Heart left ventricle (tissue), 16 donors: ENCODE data around the gene MEGF9. TPM values are rescaled to one million over a fixed set of nuclear protein-coding genes. Genes with fewer than 3 reads are reported as not detected.
A peak's percentile ranks its signal among the peaks of the same experiment; 100 is the strongest.

Source experiments
- ATAC-seq, 4 donors: fragments of 200-7000 bp; cut with Tn5 transposase; one replicate each; pipeline ENCODE4 v1.9.1; 2020 to 2022; ENCODE audit warnings: moderate library complexity in 4 of 4, mild to moderate bottlenecking in 3 of 4, moderate number of reproducible peaks in 1 of 4
- DNase-seq, 5 donors: peaks; one replicate each; pipeline ENCODE4 v3.0.0-alpha.2; 2020
- H3K27ac ChIP-seq, 12 donors: fragments of 200-600 bp; sonication (generic) in 4 of 12; one replicate each; pipeline versions ENCODE4 v1.5.0 to v1.8.0; 2016 to 2022; ENCODE audit warnings: mild to moderate bottlenecking in 2 of 12
- H3K27me3 ChIP-seq, 9 donors: fragments of 200-600 bp; sonication (generic) in 2 of 9; one replicate each; pipeline versions ENCODE4 v1.5.1 to v1.8.0; 2016 to 2022; ENCODE audit warnings: mild to moderate bottlenecking in 3 of 9
- H3K36me3 ChIP-seq, 9 donors: fragments of 200-600 bp; sonication (generic) in 2 of 9; one replicate each; pipeline versions ENCODE4 v1.5.0 to v1.8.0; 2018 to 2022; ENCODE audit warnings: mild to moderate bottlenecking in 2 of 9
- H3K4me1 ChIP-seq, 12 donors: fragments of 200-600 bp; sonication (generic) in 4 of 12; one replicate each; pipeline versions ENCODE4 v1.5.0 to v1.8.0; 2016 to 2022; ENCODE audit warnings: mild to moderate bottlenecking in 3 of 12
- H3K4me3 ChIP-seq, 12 donors: fragments of 200-600 bp; sonication (generic) in 4 of 12; one replicate each; pipeline versions ENCODE4 v1.5.0 to v1.8.0; 2017 to 2022; ENCODE audit warnings: mild to moderate bottlenecking in 9 of 12, moderate library complexity in 4 of 12
- H3K9me3 ChIP-seq, 12 donors: fragments of 200-600 bp; sonication (generic) in 4 of 12; one replicate each; pipeline versions ENCODE4 v1.5.0 to v1.8.0; 2016 to 2022; ENCODE audit warnings: mild to moderate bottlenecking in 1 of 12
- POLR2A ChIP-seq, 2 donors: fragments of 450-650 bp; IDR thresholded peaks; one replicate each; pipeline ENCODE4 v1.6.1; 2017; ENCODE audit warnings: antibody characterized with exemption in 2 of 2, mild to moderate bottlenecking in 2 of 2, moderate library complexity in 2 of 2
- WGBS, 4 donors: extraction: QIAGEN DNeasy Blood & Tissue Kit in 2 of 4; methylation state at CpG; one replicate each; pipeline versions ENCODE4 v1.1.5 to v1.1.7; 2013 to 2018; 5-methylcytosine and 5-hydroxymethylcytosine counted together
- intact Hi-C, 10 donors: fragments of 100-400 bp; cut with DNase I; formaldehyde crosslinking; loops; one replicate each; pipeline versions ENCODE4 v1.11.1 to v1.14.2; 2022
- polyA plus RNA-seq, 2 donors: library from polyadenylated mRNA; stranded (reverse); fragments of 200-250 nt; gene quantifications; one replicate each; pipeline ENCODE4 v1.2.3, GENCODE V29; 2013
- total RNA-seq, 9 donors: library from RNA; depleted of rRNA in 2 of 9; stranded (reverse); fragments of >200 nt in 2 of 9; fragmentation: NEBNext Ultra II Directional in 3 of 9; extraction: Animal tissue kit (Norgen Biotek cat#: 25700) in 3 of 9; gene quantifications; one replicate each; pipeline versions ENCODE4 v1.1.0 to v1.2.4, GENCODE V29; 2016 to 2023
- TF ChIP-seq, protein P1 (sequence below), 12 donors: fragments of 200-600 bp; sonication (generic) in 4 of 12; IDR thresholded peaks; one replicate each; pipeline versions ENCODE4 v1.5.0 to v1.8.0; 2018 to 2022; ENCODE audit warnings: antibody characterized with exemption in 12 of 12, mild to moderate bottlenecking in 5 of 12
- donor health status: ischemic (EF 13 %, LVEDD 7.1; RV severe dilation, severe dysfunction).
- donor health status: healthy with polysubstance abuse.
- donor health status: DM: no; HTN: yes; CAD: no.
- donor health status: DM: no; HTN: no; CAD: no.
- donor health status: ischemic (EF 25% LVEDD 6.9; RV normal size, moderate dysfunction).
- donor health status: ischemic (EF 25% LVEDD 5.7; RV mildly dilated, moderate dysfunction).
- donor health status: healthy.
- donor health status: DM: yes; HTN: yes; CAD: no.
- donor health status: ischemic (EF 35%, LVEDD 5.7; RV mildly dilated, moderate dysfunction).
- donor health status: nonischemic (EF 11% LVEDD 7.7; RV severe dilation, severe dysfunction).
- donor health status: DM: yes; HTN: yes; CAD: no.
- donor health status: PGD.
- donor health status: ischemic (EF 29% LVEDD 5.4; RV normal size, mild dysfunction).
- donor health status: nonischemic (EF 23%, LVEDD 6.1; RV moderate dilation, normal function).

The MEGF9 gene
- total and polyA plus RNA-seq, 11 donors: 2.2 to 46.0 (median 12.8) TPM

DNA sequence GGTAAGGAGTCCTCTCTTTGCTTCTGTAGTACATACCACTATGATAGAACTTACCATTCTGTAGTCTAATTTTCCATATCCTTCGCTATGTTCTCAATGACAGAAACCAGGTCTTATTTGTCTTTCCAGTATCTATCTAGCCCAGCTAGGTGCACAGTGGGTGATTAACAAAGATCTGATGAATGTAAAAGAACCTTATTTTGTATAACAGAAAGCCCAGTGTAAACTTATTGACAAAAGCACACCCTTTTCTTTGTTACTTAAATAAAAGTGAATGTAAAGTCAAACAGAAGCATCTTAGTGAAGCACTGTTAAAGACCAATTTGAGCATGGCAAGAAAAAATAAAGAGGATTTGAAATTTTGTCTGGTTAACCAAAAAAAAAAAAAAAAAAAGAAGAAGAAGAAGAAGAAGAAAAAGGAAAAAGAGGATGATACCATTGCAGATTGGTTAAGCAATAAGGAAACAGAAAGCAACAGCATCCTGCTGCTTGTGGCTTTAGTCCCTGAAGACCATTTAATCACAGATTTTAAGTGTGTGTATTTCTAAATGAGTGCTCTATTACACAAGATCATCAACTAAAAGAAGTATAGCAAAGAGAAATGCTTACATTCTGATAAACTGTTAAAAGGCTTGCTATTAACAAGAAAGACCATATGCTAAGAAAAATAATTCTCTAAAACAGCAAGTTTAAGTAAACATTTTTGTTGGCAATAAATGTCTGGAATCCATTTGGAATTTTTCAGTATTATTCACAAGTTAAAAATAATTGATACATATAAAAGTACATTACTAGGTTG lies 21.2 kb downstream of the MEGF9 start:
- no peak for DNase-seq
- H3K9me3 ChIP-seq: no peaks in the 10 kb centered on the region
- ATAC-seq: peak in 2 of 4 donors; percentile 44 to 57
- H3K4me1 ChIP-seq: peaks cover 0 to 69% (median 0%) of the 10 kb centered on the region in 12 donors
- intact Hi-C loops: no loop called here
- H3K27me3 ChIP-seq: no peaks in the 10 kb centered on the region
- H3K4me3 ChIP-seq: no peak overlapping the region
- H3K27ac ChIP-seq: peak overlapping the region in 1 of 12 donors; percentile 81
- 93 to 98% (median 95%) methylated on average over 1 of the region's 1 CpG for WGBS, 4 donors
- no peaks in the 10 kb centered on the region for H3K36me3 ChIP-seq
- TF ChIP-seq, protein P1, sequence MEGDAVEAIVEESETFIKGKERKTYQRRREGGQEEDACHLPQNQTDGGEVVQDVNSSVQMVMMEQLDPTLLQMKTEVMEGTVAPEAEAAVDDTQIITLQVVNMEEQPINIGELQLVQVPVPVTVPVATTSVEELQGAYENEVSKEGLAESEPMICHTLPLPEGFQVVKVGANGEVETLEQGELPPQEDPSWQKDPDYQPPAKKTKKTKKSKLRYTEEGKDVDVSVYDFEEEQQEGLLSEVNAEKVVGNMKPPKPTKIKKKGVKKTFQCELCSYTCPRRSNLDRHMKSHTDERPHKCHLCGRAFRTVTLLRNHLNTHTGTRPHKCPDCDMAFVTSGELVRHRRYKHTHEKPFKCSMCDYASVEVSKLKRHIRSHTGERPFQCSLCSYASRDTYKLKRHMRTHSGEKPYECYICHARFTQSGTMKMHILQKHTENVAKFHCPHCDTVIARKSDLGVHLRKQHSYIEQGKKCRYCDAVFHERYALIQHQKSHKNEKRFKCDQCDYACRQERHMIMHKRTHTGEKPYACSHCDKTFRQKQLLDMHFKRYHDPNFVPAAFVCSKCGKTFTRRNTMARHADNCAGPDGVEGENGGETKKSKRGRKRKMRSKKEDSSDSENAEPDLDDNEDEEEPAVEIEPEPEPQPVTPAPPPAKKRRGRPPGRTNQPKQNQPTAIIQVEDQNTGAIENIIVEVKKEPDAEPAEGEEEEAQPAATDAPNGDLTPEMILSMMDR (IDR thresholded peaks at IDR 0.05): no peak
- TF ChIP-seq POLR2A (IDR thresholded peaks at IDR 0.05): no peak

DNA sequence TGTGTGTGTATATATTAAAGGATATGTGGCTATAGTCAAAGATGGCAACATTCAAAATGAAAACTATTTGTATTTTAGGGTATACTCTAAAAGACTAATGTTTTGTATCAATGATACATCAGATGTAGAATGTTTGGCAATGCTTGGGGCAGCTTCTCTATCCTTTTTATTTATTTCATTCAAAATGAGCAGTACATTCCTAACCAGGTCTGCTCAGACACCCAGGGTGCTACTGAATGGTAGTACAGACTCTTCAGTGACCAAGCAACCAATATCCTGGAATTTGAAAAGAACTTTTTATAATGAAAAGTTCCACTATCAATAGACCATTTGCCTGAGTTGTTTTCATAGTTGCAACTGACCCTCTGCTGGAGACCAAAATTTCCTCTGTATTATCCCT lies 23.9 kb downstream of the MEGF9 start:
- H3K36me3 ChIP-seq: no peaks in the 10 kb centered on the region
- DNase-seq (no peak), ATAC-seq (no peak)
- no peak overlapping the region for H3K4me3 ChIP-seq
- TF ChIP-seq, protein P1 (IDR thresholded peaks at IDR 0.05): no peak
- TF ChIP-seq POLR2A (IDR thresholded peaks at IDR 0.05): no peak
- H3K9me3 ChIP-seq: no peaks in the 10 kb centered on the region
- intact Hi-C loops: no loop called here
- H3K27me3 ChIP-seq: no peaks in the 10 kb centered on the region
- no peak overlapping the region for H3K27ac ChIP-seq
- H3K4me1 ChIP-seq: peaks cover 0 to 55% (median 0%) of the 10 kb centered on the region in 12 donors

DNA sequence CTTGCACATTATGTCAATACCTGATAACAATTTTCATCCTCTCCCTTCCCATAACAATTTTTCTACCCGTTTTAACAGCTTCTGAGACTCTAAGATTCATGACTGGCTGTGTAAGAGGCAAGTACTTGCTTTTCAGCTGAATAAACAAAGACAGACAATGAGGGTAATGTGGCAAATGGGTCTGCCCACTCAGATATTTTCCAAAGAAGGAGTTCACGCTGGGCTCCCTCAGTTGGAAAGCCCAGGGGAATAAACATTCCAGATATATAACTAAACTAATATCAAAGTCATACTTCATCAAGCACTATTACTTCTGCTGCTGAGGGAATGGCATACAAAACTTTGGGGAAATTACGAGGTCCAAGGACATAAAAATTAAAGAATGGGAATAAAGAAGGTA lies 24.4 kb downstream of the MEGF9 start:
- TF ChIP-seq, protein P1 (IDR thresholded peaks at IDR 0.05): no peak
- no peak for TF ChIP-seq POLR2A (IDR thresholded peaks at IDR 0.05)
- no peaks in the 10 kb centered on the region for H3K9me3 ChIP-seq
- ATAC-seq: no peak
- H3K4me3 ChIP-seq: no peak overlapping the region
- no peaks in the 10 kb centered on the region for H3K36me3 ChIP-seq
- WGBS, 4 donors: 66 to 82% (median 72%) methylated on average over 3 of the region's 3 CpGs
- intact Hi-C loops: no loop called here
- H3K4me1 ChIP-seq: peaks cover 0 to 55% (median 0%) of the 10 kb centered on the region in 12 donors
- DNase-seq: no peak
- no peak overlapping the region for H3K27ac ChIP-seq
- H3K27me3 ChIP-seq: no peaks in the 10 kb centered on the region

DNA sequence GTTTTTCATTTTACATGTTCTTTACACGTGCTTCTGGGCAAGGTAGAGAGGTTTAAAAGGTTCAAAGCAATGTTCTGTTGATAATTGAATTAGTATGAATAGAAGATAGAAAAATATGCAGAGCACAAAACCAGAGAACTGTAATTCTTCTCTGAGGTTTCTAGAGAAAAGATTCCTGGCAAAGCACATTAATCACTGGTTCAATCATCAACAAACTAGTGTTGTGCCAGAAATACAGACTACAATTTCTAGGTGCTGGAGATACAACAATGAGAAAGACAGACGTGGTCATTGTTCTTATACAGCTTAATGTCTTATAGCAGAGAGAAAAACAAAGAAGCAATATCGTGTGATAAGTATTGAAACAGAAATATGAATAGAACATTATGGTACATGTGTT lies 25.5 kb downstream of the MEGF9 start:
- H3K4me1 ChIP-seq: peaks cover 0 to 53% (median 7%) of the 10 kb centered on the region in 12 donors
- DNase-seq (no peak), ATAC-seq (no peak)
- no peak overlapping the region for H3K27ac ChIP-seq
- no peaks in the 10 kb centered on the region for H3K36me3 ChIP-seq
- intact Hi-C loops: no loop called here
- 65 to 70% (median 68%) methylated on average over 3 of the region's 3 CpGs for WGBS, 4 donors
- H3K4me3 ChIP-seq: no peak overlapping the region
- H3K9me3 ChIP-seq: no peaks in the 10 kb centered on the region
- H3K27me3 ChIP-seq: no peaks in the 10 kb centered on the region
- no peak for TF ChIP-seq POLR2A (IDR thresholded peaks at IDR 0.05)
- TF ChIP-seq, protein P1 (IDR thresholded peaks at IDR 0.05): no peak
